Hematopoietic multipotent progenitor cell treated with erythropoietin and hydrocortisone succinate and interleukin-3 and kit ligand, for 15 days (in vitro differentiated cells): ENCODE measurements around the gene EP400.
"Not testable (repeated sequence)": the region's sequence is repeated elsewhere in the genome, so short reads cannot be mapped to it uniquely, and the experiment has no call there.

Source experiments
- DNase-seq: peaks from one replicate; pipeline ENCODE4 v3.0.0-alpha.2; 2015; ENCODE audit warnings: low spot score

Gene EP400

DNA sequence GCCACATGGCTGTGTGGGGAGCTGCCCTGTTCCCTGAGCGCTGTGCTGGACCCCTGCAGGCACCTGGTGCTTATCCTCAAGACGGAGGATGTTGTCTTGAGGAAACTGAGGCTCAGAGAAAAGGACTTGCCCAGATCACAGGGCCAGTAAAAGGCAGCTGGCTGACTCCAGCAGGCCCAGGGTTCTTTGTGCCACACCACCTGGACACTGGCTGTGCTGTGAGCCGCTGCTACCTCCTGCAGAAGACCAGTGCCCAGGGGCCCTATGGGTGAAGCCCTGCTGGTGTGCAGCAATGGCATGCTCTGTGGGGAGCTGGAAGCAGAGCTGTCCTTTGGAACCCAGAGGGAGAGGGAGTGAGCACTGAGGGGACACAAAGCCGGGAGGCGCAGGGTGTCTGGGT lies 118.5 kb downstream of the EP400 start:
- DNase-seq = no peak

DNA sequence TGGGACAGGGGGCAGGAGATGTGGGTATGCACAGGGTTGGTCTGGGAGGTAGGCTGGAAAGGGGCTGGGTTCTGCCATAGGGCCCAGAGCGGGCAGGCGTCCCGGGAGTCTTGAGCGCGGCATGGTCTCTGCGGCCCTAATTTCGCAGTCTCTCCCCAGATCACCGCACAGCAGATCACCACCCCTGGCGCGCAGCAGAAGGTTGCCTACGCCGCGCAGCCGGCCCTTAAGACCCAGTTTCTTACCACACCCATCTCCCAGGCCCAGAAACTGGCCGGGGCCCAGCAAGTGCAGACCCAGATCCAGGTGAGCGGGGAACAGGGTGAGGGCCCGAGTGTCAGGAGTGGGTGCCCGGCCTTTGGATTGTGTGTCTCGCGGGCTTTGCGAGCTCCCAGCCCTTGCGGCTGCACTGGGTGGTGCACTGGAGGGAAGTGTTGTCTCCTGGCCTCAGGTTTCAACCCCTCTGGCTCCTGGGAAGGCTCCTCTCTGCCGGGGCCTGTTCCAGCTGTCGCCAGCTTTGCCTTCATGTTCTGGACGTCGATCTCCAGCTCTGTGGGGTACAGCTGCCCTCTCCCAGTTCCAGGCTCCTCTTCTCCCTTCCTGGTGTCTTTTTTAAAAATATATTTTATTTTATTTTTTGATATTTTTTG lies 119.7 kb downstream of the EP400 start:
- no peak for DNase-seq

DNA sequence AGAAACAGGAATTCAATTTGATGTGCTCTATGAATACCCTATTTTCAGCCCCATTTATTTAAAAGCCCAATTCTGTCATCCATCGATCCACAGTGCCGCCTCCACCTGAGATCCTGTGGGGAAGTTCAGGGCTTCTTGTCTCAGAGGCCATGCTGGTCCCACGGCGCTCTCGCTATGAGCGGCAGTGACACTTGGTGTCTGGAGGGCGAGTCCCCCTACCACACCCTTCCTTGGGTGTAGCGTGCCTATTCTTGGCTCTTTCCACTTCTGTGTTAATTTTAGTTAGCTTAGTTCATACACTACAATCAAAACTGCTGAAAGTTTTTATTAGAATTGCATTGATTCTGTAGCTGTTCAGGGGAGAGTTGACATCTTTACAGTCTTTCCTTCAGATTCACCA lies 120.6 kb downstream of the EP400 start:
- no peak for DNase-seq

DNA sequence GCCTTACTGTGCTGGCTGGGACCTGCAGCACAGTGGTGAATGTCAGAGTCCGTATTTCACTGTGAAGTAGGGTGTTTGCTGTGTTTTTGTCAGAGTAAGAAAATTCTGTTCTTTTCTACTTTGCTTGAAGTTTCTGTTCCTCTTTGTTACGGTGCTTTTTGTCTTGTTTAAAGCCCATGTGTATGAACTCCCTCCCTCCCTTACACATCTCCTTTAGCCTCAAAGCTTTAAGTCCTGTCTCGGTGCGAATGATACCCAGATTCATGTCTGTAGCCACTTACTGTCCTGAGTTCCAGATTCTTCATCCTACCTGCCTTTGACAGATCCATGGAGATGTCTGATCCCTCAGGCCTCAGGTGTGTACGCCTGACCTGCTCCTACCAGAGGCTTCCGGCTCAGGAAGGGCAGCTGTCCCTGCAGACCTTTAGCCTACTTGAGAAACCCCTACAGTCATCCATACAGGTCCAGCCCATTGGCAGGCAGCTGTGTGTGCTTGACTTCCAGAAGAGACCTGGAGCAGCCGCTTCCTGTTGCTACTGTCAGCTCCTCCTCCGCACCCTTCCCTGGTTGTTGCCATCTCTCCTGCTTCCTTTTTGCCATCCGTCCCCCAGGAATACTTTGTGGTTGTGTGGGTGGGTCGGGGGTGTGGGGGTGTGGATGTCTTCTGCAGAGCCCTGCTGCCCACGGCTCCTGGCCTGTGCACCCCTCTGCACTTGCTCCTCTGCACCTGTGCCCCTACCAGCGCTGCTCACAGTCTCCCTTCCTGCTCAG lies 121.5 kb downstream of the EP400 start:
- DNase-seq = no peak

DNA sequence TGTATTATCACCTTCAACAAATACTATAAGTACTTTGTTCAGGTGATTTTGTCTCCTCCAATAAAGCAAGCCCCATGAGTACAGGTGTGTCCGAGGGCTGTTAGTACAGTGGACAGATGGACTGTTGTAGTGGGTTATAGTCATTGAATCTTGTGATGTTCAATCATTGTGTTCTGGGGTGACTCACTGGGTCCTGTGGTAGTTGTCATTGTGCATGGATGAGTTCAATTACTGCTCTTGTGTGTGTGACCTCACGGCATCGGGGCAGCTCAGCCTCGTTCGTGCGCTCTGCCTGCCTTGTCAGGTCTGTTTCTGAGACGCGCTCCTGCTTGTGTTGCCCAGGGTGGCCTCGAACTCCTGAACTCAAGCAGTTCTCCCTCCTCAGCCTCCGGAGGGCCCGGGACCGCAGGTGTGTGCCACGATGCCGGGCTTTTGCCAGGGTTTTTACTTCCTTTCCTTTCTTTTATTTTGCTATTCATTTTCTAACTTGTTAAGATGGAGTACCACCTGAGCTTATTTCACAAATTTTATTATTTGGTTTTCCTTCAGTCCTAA lies 122.2 kb downstream of the EP400 start:
- DNase-seq = no peak

DNA sequence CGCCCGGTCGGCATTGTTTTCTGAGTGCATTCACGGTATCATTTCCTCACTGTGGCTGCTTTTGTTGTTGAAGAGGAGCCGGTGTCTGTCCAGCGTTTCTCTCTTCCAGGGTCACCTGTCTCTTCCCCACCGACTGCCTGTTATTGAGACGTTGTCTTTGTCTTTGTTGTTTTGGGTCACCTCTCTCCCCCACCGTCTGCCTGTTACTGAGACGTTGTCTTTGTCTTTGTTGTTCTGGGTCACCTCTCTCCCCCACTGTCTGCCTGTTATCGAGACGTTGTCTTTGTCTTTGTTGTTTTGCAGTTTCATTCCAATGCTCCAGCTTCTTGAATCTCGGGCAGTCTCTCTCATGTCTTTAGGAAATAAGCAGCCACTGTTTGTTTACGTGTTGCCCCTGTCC lies 124.5 kb downstream of the EP400 start:
- no peak for DNase-seq

DNA sequence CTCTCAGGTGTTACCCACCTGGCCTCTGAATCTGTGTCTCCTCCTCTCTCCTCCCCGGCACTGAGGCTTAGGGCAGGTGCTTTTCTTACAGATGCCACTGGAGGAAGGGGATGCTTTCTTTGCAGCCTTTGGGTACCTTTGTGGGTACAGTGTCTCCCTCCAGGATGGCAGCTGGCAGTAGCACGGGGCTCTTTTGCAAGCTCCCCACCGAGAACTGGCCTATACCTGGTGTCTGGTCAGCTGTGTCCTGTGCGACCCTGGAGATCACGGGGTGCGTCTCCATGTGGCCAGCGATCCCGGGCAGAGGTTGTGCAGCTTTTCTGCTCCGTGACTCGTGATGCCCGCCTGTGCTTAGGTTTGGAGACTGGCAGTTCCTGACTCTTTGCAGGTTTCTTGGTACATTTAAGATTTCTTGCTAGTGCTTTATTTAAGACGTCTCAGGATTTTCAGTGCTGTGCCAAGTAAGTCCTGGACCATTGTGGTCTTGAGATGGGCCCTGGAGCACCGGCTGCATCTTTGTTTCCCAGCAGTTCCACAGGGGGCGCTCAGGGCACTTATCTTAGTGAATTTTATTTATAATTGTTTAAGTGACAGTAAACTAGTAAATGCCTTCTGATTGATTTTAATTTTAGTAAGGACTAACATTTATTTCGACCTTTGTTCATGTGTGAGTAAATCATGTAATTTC lies 125.4 kb downstream of the EP400 start:
- no peak for DNase-seq

DNA sequence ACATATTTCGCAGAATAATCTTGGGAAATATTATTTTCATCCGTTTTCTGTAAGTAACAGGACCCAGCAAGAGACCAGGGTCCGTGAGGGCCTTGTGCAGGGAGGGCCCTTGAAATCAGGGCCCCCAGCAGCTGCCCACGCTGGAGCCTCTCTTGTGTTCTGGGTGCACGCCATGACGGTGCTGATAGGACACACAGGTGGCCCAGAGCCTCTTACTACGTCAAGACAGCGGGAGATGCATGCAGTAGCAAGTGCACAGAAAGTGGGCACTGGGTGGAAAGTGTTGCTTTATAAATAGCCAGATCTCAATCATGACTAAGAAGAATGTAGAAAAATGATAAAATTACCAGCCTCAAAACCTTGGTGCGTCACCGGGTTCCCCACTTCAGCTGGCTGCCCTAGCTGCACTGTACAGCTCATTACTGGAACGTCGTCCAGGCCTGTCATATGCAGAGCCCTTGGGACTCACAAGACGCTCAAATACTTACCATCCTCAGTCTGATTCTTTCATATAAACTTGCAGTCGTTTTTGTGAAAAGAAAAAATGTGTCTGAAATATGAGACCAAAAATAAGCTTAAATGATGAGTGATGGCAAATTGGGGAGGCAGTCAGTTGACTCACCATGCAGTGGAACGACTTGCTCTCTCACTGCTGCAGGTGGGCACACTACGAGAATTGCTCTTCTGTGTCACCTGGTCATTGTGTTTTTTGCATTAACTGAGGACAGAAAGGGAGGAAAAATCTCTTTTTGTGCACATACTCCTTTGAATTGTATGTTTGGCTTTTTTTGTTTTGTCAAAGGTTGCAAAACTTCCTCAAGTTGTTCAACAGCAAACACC lies 126.2 kb downstream of the EP400 start:
- no peak for DNase-seq

DNA sequence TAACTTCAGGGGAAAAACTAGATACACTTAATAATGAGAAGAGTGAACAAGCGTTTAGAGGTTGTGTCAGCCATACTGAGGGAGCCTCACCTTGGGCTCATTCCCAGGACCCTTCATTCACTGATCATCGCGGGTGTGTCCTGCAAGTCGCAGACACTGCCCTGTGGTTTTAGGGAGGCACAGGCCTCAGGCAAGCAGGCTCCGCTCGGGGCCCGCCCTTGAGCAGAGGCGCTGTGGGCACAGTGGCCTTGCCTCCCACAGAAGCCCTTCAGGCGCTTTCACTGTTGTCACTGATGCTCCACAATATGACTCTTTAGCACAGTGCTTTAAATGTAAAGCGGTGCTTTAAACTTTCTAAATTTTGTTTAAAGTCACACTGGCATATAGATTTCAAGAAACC lies 127.0 kb downstream of the EP400 start:
- DNase-seq = no peak

DNA sequence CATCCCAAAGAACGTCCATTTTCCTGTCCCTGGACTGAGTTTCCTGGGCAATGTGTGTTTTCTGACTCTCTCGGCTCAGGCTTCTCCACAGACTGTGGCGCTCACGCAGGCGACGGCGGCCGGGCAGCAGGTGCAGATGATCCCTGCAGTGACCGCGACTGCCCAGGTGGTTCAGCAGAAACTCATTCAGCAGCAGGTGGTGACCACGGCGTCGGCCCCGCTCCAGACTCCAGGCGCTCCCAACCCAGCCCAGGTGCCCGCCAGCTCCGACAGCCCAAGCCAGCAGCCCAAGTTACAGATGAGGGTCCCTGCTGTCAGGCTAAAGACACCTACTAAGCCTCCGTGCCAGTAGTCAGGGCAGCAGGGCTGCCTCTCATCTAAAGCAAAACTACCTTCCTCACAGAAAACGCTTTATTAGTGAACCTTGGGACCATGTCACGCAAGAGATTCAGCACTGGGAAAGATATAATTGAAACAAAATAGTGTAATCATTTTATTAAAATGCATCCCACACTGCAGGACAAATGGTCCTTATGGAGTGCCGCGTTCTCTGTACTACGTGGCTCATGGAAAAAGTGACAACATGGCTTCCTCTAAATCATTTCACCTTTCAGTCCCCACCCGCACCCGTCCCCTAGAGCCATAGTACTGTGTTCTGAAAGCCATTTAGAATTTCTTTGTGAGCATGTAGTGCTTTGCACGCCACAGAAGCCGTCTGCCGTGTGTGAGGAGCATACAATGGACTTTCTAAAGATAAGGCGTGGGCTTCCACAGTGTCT lies 127.8 kb downstream of the EP400 start:
- no peak for DNase-seq

DNA sequence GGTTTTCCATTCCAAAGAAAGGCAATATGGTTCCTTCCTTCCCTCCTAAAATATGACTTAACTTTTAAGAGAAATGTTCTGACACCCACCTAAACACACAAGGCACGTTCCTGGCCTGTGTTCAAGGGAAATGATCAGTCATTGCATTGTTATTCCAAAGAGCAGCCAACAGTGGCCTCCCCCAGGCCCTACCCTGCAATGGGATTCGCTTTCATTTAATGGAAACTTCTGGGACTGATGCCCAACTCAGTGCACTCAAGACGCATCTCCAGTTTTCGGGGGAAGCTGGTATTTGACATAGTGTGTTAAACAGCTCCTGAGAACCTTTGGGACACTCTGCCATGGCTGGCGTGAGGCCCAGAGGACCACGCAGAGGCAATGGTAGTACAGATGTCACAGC lies 128.4 kb downstream of the EP400 start:
- no peak for DNase-seq

DNA sequence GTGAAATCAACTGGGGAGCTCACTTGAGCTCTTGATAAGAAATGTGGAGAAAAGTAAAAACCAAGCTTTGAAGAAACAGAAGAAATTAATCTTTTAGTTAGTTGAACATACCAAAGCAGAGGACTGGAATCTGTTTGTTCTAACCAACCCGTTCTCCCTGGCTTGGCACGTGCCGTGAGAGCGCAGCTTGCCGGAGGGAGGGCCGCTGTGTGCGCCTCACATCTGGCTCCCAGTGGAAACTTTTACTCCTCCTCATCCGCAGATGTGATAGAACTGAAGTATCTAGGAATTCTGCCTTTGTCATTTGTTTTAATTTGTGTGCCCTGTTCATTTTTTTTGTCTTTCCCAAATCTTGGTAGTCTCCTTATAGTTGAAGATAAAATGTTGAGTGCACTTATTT lies 129.5 kb downstream of the EP400 start:
- no peak for DNase-seq

DNA sequence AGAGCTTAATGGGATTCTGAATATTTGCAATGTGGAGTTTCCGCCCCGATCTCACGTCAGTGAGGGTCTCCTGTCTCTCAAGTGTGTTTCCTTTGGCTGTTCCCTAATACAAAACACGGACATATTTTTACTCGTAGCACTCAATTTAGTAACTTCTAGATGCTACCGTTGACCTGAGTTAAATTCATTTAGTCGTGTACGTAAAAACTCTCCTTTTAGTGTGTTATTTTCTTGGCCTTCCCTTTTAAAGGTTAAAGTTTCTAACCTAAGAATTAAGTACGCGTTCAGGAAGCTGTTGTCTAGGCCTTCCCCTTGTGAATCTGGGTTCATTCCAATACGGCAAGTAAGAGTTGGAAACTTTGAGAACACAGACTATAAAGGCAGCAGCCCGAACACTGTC lies 130.0 kb downstream of the EP400 start:
- DNase-seq = no peak

DNA sequence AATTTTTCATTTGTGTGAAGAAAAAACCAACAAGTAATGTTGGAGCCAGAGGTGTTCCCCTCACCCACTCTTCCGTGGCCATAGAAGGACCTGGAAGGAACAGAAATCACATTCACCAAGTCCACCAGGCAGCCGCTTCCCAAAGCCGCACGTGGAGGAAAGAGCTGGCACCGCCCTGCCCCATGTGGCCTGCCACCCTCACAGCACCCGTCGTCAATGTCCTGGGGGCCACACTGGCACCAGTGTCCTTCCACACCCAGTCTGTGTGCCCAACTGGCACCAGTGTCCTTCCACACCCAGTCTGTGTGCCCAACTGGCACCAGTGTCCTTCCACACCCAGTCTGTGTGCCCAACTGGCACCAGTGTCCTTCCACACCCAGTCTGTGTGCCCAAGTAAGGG lies 130.8 kb downstream of the EP400 start:
- DNase-seq = not testable (repeated sequence)

DNA sequence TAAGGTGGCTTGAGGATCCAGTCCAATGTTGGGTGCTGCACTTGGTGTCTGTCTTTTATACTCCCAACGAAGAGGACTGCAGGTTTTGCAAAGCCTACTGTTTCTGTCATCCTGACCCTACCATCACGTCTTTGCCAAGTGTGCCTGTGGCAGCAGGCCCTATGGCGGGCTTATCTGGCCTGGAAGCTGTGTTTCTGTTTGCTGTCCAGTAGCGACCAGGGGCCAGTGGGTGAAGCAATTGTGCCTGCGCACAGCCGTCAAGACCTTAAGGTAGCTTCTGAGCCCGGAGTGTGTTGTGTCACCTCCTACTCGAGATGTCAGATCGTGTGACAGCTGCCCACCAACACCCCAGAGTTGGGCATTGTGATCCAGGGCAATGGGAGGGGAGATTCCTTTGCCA lies 131.7 kb downstream of the EP400 start:
- DNase-seq = no peak

DNA sequence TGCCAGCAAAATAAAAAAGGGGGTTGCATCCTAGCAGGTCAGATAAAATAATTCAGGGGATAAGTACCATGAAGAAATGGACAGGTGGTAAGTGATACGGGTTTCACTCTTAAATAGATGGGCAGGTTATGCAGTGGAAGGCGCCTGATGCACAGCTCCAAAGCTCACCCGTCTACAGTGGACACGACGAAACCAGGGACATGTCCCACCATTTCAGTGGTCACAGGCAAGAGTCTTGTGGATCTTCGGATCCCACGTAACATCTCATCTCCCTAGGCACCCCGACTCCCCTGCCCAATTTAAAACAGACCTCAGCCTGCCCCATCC lies 133.8 kb downstream of the EP400 start:
- no peak for DNase-seq

DNA sequence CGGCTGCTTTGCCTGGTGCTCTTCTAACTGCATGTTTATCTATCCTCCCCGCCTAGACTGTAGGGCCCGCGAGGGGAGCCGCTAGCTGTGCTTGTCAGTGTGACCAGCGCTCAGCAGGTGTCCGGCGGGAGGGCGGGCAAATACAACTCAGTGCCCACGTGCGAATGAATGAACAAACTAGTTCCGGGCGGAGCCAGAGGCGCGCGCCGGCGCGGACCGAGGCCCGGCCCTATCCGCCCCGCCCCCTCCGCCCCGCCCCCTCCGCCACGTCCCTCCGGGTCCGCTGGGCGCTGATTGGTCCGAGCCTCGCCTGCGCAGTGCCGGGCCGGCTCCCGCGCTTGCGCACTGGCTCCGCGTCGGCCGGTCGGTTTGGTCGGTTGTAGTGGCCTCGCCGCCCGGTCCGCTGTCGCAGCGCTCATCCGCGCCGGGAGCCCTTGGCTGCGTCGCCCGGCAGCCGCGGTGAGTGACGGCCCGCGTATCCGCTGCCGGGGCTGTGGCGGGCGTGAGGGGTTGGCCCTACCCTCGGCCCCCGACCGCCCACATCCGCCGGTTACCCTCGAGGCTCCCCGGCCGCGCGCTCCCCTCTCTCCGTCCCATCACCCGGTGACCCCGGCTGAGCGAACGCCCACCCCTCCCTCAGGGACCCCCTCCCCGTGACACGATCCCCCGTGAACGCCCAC lies 134.3 kb downstream of the EP400 start:
- peak; percentile 92 for DNase-seq

DNA sequence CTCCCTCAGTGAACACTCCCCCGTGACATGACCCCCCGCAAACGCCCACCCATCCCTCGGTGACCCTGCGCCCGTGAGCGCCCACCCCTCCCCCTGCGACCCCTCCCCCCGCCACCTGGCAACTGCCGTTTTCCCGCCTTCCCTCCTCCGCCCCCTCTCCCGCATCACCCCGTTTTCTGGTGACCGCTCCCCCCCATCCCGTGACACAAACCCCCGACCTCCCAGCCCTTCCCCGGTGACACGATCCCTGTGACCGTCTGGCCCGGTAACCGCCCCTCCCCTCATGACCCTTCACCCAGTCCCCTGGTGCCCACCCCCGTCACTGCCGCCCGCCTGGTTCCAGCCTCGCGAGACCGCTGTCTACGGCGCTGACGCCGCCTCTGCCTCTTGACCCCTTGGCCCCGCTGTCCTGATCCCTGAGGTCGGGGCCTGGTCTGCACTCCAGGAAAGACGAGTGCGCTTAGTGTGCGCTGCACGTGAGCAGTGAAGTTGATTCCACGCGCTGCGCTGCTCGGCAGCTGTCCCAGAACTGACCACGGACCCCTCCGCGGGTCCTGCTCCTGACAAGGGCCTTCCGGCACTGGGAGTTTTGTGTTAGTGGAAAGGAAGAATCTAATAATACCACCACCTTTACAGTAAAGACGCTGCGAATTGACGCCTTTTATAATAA lies 135.0 kb downstream of the EP400 start:
- peak; percentile 10 for DNase-seq

DNA sequence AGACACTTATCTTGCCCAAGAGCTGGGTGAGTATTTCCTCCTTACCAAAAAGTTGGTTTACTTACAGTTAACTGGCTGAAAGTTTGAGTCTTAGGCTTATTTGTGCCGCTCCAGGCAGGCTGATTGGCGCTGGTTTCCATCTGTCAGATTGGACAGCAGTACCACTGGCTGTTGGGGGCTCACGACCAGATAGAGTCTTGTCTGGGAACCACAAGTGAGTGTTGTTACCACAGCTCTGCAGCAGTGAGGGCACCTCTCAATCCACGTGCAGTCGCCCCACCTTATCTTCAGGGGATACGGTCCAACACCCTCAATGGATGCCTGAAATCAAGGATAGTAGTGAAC lies 135.5 kb downstream of the EP400 start:
- peak; percentile 8 for DNase-seq

DNA sequence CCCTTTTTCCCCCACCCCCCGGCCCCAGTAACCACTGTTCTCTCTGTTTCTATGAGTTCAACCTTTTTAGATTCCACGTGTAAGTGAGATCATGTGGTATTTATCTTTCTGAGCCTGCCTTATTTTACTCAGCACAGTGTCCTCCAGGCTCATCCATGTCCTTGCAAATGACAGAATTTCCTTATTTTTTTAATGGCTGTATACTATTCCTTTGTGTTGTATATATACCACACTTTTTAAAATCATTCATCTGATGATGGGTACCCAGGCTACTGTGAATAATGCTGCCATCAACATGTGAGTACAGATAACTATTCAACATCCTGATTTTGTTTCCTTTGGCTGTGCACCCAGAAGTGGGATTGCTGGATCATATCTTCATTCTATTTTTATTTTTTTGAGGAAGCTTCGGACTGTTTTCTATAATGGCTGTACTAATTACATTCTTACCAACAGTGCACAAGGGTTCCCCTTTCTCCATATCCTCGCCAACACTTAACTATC lies 139.7 kb downstream of the EP400 start:
- no peak for DNase-seq
